Fibroblast of mammary gland (primary cell): Measurements from ENCODE around the gene MBD3.
A peak's percentile ranks its signal among the peaks of the same experiment; 100 is the strongest.

ENCODE experiments used
- DNase-seq: peaks from one replicate; pipeline ENCODE4 v3.0.0-alpha.2; 2010; ENCODE audit warnings: low read depth
- H3K4me3 ChIP-seq: 2 replicates; pipeline ENCODE4 v1.5.1; 2011; ENCODE audit warnings: low read depth, mild to moderate bottlenecking, low read length, moderate library complexity; ENCODE audit not compliant: control insufficient read depth
- CTCF ChIP-seq: conservative IDR thresholded peaks from 2 replicates; pipeline ENCODE4 v1.5.1; 2011; ENCODE audit warnings: low read depth, low read length, inconsistent platforms; ENCODE audit not compliant: control insufficient read depth, insufficient read depth

MBD3 gene

GRCh38 chr19:1599460-1599846 lies 6.8 kb upstream of the MBD3 start:
- no peak for DNase-seq
- no peak overlapping the region for H3K4me3 ChIP-seq
- no peak for TF ChIP-seq CTCF

- no peak overlapping the region for H3K4me3 ChIP-seq
- TF ChIP-seq CTCF = no peak
- no peak for DNase-seq
Measured at GRCh38 chr19:1598777-1599459, 6.3 kb upstream of the MBD3 start.

GRCh38 chr19:1593501-1593772 lies 772 bp upstream of the MBD3 start:
- peak overlapping the region; percentile 68 for H3K4me3 ChIP-seq
- TF ChIP-seq CTCF = no peak
- no peak for DNase-seq

DNA sequence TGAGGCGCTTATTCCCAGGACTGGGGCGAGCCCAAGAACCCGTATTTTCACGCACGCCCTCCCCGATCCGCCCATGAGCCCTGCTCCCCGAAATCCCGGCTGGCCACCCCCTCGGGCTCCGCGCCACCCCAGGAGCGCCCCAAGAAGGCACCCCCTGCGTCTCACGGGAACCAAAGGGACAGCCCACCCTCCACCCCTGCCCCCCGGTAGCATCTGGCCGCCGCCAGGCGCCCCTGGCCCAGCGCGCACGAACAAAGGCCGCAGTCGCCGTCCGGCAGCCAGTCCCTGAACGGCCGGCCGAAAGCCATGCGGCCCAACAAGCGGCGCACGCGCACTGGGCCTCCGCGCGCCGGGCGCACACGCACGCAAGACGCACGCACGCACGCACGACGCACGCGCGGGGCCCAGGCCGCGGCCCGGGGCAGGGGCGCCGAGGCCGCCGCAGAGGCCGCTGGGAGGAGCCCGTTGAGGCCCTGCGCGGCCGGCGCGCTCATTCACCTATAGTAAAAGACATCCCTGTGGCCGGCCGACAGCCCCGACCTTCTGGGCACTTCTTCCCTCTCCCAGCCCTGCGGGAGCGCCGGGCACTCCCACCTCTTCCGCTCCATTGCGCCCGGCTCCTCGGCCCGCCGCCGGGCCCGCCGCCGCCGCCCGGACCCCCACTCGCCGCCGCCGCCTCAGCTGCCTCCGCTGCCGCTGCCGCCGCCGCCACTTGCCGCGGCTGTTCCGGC lies 476 bp downstream of the MBD3 start:
- TF ChIP-seq CTCF = no peak
- peak overlapping the region; percentile 76 for H3K4me3 ChIP-seq
- peak; percentile 84 for DNase-seq

DNA sequence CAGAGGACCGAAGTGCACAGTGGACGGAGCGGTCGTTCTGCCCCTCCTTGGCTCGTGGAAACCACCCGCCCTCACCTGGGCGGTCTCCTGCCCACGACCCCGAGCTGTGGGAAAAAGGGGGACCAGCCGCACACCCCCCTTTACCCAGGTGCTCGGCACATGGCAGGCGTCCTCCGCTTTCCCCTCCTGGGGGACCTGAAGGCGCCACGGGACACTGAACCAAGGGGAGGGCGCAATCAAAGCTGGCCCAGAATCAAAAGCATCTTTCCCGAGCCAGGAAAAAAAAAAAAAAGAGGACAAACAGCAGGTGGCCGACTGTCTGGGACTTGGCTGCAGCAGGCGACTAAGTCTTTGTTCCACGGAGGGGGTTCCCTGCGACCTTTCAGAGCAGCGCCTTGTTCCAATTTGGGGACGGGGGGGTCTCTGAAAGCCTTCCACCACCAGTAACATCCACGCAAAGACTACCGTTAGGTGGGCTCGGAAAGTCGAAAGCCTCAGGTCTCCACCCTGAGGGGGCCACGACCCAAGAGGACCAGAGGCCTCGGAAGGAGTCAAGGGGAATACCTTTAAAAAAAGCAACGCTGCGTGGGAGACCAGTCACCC lies 1.1 kb downstream of the MBD3 start:
- peak overlapping the region; percentile 76 for H3K4me3 ChIP-seq

More for the DNA sequence above, 1.1 kb downstream of the MBD3 start:
- TF ChIP-seq CTCF = no peak
- DNase-seq = no peak
